Choroid plexus epithelial cell (primary cell): ENCODE measurements around the gene RIF1.

Experiments
- DNase-seq: peaks from one replicate; pipeline ENCODE4 v3.0.0-alpha.2; 2010; ENCODE audit warnings: low read depth
- H3K4me3 ChIP-seq: 2 replicates; pipeline ENCODE4 v1.5.1; 2011; ENCODE audit warnings: low read depth, mild to moderate bottlenecking, control low read depth, low read length, moderate library complexity
- TF ChIP-seq, protein P1 (sequence below): conservative IDR thresholded peaks from 2 replicates; pipeline ENCODE4 v1.5.1; 2011; ENCODE audit warnings: low read depth, mild to moderate bottlenecking, control low read depth, inconsistent platforms, low read length, moderate library complexity

RIF1 gene

GRCh38 chr2:151478011-151478410 lies 68.3 kb downstream of the RIF1 start:
- H3K4me3 ChIP-seq = no peak overlapping the region
- peak; percentile 28 for DNase-seq
- TF ChIP-seq, protein P1, sequence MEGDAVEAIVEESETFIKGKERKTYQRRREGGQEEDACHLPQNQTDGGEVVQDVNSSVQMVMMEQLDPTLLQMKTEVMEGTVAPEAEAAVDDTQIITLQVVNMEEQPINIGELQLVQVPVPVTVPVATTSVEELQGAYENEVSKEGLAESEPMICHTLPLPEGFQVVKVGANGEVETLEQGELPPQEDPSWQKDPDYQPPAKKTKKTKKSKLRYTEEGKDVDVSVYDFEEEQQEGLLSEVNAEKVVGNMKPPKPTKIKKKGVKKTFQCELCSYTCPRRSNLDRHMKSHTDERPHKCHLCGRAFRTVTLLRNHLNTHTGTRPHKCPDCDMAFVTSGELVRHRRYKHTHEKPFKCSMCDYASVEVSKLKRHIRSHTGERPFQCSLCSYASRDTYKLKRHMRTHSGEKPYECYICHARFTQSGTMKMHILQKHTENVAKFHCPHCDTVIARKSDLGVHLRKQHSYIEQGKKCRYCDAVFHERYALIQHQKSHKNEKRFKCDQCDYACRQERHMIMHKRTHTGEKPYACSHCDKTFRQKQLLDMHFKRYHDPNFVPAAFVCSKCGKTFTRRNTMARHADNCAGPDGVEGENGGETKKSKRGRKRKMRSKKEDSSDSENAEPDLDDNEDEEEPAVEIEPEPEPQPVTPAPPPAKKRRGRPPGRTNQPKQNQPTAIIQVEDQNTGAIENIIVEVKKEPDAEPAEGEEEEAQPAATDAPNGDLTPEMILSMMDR = no peak

DNA sequence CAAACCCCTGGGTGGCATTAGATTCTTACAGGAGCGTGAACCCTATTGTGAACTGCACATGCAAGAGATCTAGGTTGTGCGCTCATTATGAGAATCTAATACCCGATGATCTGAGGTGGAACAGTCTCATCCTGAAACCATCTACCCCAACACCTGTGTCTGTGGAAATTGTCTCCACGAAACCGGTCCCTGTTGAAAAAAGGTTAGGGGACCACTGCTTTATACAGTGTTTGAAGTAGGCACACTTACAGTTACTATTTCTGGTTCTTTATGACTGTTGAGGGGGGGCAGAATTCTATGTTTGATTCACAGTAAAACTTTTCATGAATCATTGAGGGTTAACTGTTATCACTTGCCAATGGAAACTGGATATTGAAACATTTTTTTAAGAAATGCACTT lies 72.0 kb downstream of the RIF1 start:
- no peak overlapping the region for H3K4me3 ChIP-seq
- TF ChIP-seq, protein P1 = no peak
- no peak for DNase-seq

DNA sequence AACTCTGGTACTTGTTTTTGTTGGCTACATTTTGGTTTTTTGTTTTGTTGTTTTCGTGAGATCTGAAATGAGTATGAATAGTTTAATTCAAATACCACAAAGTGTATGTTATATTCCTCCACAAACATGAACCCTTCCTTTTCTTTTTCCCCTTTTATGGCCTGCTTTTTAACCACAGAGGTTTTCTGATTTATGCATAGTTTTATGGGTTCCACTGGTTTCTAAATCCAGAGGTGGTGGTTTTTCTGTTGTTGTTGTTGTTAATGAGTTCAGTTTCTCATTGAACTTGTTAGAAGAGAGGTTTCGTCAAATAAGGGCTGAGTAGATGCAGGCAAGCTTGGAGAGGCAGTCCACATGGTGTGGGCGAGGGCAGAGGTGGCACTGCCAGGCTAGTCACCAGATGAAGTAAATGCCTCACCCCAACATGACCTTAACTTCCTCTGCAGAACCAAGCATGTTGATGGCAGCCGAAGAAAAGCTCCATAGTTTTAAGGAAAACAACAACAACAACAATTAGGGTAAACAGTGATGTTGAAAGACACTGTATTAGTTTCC lies 72.5 kb downstream of the RIF1 start:
- no peak overlapping the region for H3K4me3 ChIP-seq
- no peak for DNase-seq
- TF ChIP-seq, protein P1 = no peak

GRCh38 chr2:151483546-151483945 lies 73.8 kb downstream of the RIF1 start:
- TF ChIP-seq, protein P1 = no peak
- no peak for DNase-seq
- H3K4me3 ChIP-seq = no peak overlapping the region

- no peak for DNase-seq
- no peak overlapping the region for H3K4me3 ChIP-seq
- TF ChIP-seq, protein P1 = no peak
These were observed 74.4 kb downstream of the RIF1 start for GRCh38 chr2:151484100-151484499.

DNA sequence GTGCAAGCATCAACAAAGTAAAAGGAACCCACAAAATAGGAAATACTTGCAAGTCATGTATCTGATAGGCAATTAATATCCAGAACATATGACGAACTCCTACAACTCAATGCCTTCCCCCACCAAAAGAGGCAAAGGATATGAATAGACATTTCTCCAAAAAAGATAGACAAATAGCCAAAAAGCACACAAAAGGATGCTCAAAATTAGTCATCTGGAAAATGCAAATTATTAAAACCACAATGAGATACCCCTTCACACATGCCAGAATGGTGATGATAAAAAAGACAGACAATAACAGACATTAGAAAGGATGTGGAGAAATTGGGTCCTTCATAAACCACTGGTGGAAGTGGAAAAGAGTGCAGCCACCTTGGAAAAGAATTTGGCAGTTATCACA lies 76.4 kb downstream of the RIF1 start:
- TF ChIP-seq, protein P1 = no peak
- no peak overlapping the region for H3K4me3 ChIP-seq
- DNase-seq = no peak

DNA sequence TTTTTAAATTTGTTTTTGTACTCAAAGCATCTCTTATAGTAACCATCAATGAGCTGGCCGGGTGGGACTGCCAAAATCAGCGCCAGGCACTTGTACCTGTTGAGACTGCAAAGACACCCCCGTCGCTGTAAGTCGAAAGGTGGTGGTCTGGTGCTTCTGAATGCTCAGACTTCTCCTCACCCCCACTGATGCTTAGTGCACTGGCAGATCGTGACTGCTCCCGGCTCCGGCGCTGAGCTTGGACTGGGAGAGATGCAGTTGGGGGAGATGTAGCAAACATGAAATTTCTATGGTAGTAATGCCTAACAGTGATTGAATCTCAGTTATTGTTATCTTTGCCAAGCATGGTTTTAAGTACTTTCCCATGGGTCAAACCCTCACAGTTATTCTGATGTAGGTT lies 80.6 kb downstream of the RIF1 start:
- no peak for DNase-seq
- no peak overlapping the region for H3K4me3 ChIP-seq
- TF ChIP-seq, protein P1 = no peak
